HG02870 (cell line): ENCODE results near the gene MCF2L.
"Not testable (repeated sequence)": the region's sequence is repeated elsewhere in the genome, so short reads cannot be mapped to it uniquely, and the experiment has no call there.

ENCODE experiments used
- ATAC-seq: cut with Tn5 transposase; IDR thresholded peaks from one replicate; pipeline ENCODE4 v1.9.1; 2021; ENCODE audit warnings: mild to moderate bottlenecking, moderate library complexity; ENCODE audit not compliant: unreplicated experiment

The MCF2L gene

DNA sequence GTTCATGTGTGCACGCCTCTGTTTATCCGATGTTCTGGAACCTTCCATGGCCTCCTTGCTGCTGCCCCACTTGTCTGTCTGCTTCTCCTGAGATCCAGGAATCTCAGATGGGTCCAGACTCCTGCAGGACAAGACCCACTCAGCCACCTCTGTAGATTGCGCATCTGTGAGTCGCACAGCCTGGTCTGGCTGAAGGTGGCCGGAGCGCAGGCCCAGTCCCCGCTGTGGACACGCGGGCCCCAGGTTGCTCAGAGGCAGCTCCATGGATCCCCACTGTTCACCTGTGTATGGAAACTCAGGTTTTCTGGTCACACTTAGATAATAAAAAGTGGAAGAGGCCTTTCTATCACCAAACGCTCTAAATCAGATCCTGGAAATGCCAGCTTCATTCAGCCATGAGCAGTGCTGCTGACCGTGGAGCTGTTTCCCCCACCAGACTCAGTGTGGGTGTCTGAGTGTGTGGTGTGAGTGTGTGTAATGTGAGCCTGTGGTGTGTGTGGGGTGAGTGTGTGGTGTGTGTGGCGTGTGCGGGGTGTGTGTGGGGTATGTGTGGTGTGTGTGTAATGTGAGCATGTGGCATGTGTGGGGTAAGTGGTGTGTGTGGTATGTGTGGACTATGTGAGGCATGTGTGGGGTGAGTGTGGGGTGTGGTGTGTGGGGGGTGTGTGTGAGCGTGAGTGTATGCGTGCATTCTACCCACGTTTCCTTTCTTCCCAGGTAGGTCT lies 59.5 kb downstream of the MCF2L start:
- no peak for ATAC-seq

DNA sequence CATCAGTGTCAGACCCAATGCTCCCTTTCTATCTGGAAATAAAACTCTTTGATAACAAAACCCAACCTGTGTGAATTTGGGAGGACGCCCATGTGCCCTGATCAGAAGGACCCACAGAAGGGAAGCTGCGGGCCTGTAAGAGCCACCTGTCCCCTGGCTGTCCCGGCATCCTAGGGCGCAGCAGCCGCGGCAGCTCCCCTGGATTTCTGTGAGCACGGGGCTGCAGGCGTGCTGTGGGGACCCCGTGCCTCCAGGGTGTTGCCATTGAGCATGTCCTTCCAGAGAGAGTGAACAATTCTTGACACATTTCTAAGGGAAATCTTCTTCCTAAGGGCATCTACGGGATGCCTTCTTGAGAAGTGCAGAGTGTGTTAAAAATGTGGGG lies 60.0 kb downstream of the MCF2L start:
- no peak for ATAC-seq

DNA sequence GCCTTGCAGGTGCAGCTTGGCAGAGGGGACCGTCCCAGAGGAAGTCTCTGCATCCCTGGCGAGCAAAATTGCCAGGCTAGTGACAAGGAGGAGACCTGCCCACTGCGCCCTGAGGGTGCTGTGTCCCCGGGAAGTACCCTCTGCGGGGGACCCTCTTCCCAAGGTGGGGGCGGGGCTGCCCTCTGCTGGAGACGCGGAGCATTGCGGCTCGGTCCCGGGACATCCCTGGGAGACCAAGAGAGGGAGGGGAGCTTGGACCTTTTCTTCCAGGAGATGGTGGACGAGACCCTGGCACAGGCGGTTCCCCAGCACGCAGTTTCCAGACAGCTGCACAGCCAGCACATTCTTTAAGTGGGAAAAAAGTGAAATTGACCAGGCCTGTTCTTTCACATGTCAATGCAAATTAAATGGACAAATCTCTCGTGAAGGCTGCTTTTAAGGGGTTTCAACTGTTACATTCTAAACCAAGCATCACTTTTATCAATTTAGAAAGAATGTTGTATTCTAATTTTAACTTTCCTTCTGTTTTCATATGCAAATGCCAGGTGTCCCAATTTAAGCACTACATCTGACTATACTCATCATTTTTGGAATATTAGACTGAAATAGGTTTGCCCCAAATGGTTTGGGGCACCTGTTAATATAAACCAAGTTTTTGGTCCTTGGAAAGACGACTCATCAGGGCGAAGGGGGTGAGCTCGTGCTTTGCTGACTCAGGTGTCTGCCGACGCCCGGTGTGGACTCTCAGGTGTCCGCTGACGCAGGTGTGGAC lies 60.7 kb downstream of the MCF2L start:
- ATAC-seq: no peak

DNA sequence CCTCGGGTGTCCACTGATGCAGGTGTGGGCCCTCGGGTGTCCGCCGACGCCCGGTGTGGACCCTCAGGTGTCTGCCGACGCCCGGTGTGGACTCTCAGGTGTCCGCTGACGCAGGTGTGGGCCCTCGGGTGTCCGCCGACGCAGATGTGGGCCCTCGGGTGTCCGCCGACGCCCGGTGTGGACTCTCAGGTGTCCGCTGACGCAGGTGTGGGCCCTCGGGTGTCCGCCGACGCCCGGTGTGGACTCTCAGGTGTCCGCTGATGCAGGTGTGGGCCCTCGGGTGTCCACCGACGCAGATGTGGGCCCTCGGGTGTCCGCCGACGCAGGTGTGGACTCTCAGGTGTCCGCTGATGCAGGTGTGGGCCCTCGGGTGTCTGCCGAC lies 61.2 kb downstream of the MCF2L start:
- ATAC-seq: not testable (repeated sequence)

DNA sequence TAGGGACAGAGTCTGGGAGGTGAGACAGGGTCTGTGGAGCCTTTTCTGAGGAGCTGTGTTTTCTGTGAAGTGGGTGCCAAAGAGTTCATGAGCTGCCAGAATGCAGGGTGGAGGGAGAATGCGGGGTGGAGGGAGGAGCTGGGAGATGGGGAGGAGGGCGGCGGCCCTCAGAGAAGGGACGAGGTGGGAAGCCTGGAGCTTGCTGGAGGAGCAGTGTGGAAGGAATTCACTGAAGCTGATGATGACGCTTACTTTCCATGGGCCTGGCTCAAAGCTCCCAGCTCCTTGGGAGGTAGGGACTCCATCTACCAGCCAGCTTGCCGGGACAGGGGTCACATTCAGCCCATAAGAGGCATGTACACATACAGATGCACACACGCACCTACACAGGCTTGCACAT lies 62.5 kb downstream of the MCF2L start:
- no peak for ATAC-seq

DNA sequence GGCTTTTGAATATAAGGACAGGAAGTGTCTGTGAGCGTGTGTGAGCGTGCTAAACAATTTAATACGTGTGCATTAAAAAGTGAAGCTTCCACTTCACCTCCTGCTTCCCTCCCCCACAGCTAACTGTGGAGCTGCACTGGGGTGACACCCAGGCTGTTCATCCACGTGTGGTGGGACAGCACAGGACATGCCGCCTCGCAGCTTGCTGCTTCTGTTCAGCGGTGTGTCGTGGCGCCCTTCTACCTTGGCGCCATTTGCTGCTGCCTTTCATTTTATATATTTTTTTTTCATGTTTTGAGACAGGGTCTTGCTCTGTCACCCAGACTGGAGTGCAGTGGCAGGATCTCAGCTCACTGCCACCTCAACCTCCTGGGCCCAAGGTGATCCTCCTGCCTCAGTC lies 63.3 kb downstream of the MCF2L start:
- ATAC-seq: no peak

DNA sequence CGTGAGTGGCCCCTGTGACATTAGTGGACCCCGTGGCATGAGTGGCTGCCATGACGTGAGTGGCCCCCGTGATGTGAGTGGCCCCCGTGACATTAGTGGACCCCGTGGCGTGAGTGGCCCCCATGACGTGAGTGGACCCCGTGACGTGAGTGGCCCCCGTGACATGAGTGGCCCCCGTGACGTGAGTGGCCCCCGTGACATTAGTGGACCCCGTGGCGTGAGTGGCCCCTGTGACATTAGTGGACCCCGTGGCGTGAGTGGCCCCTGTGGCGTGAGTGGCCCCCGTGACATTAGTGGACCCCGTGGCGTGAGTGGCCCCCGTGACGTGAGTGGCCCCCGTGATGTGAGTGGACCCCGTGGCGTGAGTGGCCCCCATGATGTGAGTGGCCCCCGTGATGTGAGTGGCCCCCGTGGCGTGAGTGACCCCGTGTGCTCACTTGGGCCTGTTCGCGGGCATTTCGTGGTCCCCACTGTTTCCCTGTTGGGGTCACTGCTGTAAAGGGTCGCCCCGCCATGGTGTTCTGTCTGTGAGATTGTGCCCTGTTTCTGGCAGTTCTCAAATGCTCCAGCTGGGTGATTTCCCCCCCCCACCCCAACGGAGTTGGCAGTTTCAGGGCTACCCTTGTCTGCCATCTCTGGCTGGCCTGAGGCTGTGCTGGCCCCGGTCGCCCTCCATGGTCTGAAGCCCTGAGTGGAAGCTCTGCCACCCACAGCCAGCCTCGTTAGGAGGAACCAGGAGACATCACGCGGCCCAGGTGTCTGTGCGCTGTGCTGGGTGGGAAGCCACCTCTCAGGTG lies 64.2 kb downstream of the MCF2L start:
- no peak for ATAC-seq

DNA sequence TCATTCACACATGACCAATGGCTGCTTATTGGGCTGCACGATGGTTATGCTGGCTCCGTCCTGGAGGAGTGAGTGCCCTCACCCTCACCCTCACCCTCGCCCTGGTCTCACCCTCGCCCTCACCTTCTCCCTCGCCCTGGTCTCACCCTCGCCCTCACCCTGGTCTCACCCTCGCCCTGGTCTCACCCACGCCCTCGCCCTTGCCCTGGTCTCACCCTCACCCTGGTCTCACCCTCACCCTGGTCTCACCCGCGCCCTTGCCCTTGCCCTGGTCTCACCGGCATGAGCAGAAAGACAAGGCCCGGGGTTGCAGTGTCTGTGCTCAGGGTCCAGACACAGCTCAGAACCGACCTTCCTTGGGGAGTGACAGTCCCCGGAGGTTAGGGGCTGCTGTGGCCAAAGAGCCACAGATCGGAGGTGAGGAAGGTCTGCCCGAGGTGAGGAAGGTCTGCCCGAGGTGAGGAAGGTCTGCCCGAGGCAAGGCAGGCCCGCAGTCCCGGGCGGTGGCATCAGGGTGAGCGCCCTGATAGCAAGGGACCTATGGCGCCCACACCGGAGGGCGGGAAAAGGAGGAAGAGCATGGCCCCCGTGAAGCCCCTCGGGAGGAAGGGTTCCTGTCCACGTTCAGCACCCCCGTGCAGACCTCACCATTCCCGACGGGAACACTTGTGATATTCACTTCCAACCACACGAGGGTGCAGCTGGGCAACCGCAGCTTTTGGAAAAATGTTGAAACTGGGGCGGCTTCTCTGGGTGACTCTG lies 65.6 kb downstream of the MCF2L start:
- ATAC-seq: no peak

DNA sequence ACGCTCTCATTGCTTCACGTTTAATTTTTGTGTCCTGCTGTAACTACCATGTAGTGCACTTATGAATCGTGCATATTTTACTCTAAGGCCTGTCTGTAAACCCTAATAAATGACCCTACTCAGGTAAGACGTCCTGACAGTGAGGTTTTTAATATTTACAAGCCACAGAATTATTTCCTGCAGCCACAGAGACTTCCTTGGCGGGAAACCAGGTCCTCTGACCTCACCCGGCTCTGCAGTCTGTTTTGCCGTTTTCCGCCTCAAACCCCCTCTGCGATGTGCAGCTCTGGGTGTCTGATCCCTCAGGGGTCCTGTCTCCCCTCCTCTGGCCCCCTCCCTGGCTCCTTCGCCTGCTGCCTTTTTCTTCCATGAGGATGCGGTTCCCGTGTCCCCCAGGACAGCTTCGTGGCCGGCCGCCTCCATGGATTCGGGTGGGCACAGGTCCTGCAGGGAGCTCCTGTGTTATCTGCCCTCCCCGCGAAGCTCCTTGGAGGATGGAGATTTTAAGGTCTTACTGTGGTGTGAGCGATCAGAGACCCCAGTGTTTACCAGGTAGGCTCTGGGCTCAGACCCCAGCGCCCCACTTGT lies 66.3 kb downstream of the MCF2L start:
- ATAC-seq: no peak

DNA sequence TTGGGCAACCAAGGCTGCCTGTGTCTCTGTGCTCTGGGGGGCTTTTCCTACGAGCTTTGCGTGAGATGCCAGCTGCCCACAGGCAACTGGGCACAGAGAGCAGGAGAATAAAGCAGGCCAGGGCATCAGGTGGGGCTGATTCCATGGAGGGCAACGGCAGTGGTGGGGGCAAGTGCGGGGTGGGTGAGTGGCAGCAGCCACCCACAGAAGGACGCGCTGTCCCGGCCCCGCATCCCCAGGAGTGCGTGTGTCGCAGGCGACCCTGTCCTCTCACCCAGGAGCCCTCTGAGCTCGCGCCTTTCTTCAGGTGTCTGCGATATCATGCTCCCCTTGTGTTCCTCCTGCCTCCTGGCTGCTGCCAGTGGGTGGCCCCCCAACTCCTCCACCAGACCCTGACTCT lies 67.4 kb downstream of the MCF2L start:
- no peak for ATAC-seq

DNA sequence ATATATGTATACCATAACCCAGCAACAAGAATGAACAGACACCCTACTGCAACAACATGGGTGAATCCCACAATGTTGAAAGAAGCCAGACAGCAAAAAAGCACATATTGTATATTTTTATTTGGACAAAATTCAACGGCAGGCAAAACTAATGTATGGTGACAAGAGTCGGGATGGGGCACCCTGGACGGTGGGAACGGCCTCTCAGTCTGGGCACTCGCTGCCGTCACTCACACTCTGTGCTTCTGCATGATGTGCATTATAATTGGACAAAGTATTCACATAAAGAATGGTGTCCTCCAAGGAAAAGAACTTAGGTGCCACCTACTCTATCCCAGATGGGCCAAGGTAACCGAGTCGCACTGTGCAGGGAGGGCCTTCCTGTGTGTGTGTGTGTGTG lies 71.0 kb downstream of the MCF2L start:
- no peak for ATAC-seq

DNA sequence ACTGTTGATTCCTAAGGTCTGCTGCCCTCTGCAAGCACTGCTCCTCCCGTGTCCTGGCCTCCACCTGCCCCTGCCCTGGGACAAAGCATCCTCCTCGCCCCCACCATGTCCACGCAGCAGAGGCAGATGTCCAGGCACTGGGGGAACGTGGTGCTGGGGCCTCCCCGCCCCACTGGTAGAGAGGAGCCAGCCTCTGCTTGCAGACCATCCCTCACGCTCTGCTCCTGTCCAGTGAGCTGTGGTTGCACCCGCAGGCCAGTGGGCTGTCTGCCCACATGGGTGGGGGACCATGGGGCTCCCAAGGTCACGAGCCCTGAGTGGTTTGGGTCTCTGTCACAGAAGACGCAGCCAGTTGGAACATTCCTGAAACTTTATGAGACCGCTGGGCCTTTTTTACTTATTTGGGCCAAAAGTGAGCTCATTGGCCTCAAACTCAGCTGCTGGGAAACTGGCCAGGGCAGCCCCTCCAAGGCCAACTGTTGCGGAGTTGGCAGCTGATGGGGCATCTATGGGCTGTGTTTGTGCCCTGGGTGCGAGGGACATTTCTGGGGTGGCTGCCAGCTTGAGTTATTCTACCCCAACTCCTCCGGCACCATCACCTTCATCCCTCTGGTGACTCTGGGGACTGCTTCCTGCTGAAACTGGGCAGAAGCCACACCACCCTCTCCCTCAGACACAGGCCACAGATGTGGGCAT lies 71.7 kb downstream of the MCF2L start:
- no peak for ATAC-seq

DNA sequence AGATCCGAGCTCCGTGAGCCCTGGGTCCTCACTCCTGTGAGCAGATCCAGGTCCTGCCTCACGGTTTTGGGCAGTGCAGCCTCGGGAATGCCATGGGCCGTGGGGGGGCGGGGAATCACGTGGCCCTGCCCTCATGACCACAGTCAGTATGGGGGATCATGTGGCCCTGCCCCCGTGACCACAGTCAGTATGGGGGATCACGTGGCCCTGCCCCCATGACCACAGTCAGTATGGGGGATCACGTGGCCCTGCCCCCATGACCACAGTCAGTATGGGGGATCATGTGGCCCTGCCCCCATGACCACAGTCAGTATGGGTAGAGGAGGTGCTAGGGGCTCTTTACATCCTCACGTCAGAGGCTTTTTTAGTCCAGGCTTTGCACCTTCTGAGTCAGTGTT lies 72.3 kb downstream of the MCF2L start:
- ATAC-seq: no peak

DNA sequence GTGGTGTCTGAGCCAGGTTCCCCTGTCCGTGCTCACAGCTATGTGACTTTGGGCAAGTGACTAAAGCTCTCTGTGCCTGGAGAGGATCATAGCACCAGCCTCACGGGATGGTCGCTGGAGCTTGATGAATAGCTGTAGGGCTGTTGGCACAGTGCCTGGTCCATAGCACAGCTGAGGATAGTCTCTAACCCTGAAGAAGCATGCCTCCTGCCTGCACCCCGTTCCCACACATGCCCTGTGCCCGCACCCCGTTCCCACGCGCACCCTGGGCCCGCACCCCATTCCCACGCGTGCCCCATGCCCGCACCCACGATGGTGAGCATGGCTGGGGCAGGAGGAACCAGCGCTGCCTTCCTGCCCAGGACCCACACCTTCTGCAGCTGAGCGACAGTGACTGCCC lies 72.9 kb downstream of the MCF2L start:
- no peak for ATAC-seq

DNA sequence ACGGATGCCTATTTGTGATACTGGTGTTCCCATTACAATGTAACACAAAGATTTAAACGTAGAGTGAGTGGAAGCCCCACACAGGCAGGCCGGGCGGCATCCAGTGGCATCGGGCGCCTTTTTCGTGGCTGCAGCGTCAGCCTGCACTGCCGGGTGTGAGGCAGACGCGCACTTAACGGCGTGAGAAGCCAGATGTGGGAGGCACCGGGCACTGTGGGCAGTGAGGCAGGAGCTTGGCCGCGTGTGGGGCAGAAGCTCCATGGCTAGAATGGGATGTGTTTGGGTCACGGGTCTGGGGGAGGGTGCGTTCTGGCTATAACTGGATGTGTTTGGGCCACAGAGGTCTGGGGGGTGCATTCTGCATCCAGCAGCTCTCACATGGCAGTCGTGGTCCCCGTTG lies 73.4 kb downstream of the MCF2L start:
- ATAC-seq: no peak

DNA sequence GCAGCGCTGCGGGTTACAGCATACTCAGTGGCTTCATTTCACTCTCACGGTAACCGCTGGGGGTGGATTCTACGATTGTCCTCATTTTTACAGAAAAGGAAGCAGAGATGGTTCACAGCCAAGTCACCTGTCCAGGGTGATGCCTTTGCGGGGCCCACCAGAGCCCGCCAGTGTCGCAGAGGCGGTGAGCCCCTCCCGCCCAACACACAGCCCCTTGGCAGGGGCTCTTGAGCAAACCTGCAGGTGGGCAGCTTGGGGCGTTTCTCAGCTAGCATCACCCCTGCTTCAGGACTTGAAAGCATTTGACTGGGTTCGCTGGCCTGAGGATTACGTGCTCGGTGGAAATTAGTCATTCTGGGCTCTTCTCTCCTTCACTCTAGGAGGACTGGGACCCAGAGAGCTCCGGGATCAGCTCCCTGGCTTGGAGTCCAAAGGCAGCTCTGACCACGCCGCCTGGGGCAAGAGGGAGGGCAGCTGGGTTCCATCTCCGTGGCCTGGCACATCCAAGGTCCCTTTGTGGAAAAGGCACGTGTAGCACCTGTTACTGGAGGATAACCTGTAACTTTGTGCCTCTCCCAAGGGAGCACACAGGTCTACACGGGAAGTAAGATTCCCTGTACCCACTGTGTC lies 74.1 kb downstream of the MCF2L start:
- no peak for ATAC-seq

DNA sequence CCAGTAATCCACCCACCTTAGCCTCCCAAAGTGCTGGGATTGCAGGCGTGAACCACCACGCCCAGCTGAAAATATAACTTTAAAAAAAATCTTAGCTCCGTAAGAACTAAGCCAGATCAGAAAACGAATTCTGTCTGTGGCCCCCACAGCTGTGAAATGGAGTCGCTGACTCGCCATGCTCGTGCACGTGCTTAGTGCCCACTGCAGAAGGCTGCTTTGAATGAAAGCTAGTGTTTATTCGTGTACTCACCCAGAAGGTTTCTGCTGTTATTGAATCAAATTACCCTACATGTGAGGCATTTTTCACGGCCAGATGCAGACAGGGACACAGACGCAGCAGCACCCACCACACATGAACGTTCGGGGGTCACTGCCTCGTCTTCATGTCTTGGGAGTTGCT lies 74.9 kb downstream of the MCF2L start:
- no peak for ATAC-seq

DNA sequence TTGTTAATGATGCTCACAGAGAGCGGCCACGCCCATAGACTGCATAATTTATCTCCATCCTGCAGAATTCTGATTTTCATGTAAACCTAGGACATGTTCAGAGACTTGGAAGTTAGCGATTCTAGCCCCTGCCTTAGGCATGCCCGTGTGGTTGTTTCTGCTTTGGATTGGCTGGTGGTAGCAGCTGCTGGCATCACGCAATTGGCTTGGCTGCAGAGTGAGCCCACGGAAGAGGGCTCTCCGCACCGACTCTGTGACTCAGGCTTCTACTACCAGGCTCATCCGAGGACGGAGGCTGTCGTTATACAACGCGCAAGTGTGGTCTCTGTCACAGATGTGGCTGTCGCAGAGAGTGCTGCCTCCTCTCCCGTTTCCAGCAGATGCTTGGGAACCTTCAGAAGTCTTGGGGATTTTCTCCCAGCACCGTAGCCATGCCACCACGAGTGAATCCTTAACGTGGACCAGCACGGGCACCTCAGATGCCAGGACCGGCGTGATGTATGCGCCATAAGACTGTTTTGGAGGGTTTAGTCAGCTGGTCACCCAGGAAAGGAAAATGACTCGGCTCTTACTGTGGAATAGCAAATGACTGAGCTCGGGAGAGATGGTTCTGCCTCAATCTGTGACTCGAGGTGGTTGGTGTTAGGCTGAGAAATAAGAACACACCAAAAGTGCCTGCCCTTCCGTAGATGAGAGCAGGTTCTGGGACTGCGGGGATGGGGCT lies 75.5 kb downstream of the MCF2L start:
- no peak for ATAC-seq
